SKM-1 (cell line): Measurements from ENCODE around the gene SLC22A31.
A peak's percentile ranks its signal among the peaks of the same experiment; 100 is the strongest.

ENCODE experiments used
- DNase-seq: peaks from one replicate; lab custom pipeline; 2025; ENCODE audit not compliant: unreplicated experiment; lab: John Stamatoyannopoulos, UW

SLC22A31 gene

GRCh38 chr16:89179656-89180315 is 20.6 kb downstream of the SLC22A31 start:
- no peak for DNase-seq

DNA sequence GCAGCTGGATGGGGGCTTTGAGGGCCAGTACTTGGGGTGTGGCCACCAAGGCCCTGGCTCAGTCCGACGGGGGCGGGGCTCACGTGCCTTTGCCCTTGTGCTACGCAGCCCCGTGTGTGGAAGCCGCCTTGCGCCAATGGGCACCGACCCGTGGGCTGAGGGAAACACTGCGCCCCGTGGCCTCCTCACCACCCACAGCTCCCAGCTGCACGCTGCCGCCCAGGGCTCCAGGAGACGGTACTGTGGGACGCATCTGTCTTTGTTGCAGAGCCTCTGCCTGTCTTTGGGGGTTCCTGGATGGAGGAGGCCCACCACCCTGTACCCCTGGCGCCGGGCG is 21.2 kb downstream of the SLC22A31 start:
- no peak for DNase-seq

DNA sequence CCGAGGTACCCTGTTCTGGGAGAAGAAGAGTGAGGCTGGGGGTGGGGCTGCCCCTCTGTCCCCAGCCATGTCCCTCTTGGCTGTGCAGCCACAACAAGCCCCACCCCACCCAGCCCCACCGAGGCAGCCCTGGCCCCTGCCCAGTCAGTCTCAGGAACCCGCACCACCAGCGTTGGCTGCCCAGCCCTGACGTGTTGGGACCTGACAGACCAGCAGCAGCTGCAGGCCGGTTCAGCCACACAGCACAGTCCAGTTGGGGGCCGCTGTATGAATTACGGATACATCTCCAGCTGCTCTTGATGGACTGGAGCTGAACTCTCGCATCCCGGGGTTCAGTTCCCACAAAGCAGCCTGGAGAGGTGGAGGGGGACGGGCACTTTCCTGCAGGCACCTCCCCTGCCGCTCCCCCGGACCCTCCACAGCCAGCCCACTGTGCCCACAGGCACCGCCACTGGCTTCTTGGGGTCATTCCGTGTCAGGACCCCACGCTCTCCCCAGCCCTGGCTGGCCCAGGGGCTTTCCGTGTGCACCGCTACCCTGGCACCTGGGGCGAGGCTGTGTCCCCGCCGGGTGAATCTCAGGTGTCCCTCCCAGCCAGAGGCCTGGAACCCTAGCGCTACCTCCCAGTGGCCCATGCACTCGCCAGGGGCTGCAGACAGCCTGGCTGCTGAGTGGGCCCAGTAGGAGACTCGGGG is 21.7 kb downstream of the SLC22A31 start:
- no peak for DNase-seq

- no peak for DNase-seq
Measured at GRCh38 chr16:89177501-89177900, 22.8 kb downstream of the SLC22A31 start.

DNA sequence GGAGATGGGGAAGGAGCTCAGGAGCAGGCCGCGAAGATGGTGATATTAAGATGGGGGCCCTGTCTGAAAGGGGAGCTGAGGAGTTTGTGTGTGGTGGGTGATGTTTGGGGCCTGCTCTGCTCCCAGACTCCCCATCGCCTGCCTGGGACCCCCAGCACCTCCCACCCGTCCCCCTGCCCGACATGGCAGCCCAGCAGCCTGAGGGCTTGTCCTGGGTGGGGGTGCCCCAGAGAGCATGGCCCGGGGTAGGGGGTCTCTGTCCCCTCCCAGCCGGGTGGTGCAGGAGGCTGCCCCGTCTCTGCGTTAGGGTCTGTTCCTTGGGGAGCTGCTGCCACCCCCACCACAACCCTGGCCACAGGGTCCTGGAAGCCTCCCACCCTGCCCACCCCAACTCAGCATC is 23.6 kb downstream of the SLC22A31 start:
- DNase-seq = no peak

- no peak for DNase-seq
Measured at GRCh38 chr16:89176147-89176690, 24.1 kb downstream of the SLC22A31 start.

GRCh38 chr16:89175280-89176146 is 24.8 kb downstream of the SLC22A31 start:
- no peak for DNase-seq

GRCh38 chr16:89174877-89175276 is 25.5 kb downstream of the SLC22A31 start:
- DNase-seq = no peak

GRCh38 chr16:89174055-89174827 is 26.1 kb downstream of the SLC22A31 start:
- no peak for DNase-seq

- no peak for DNase-seq
Measured at GRCh38 chr16:89173174-89173921, 27.0 kb downstream of the SLC22A31 start.

- no peak for DNase-seq
Measured at GRCh38 chr16:89172528-89173173, 27.7 kb downstream of the SLC22A31 start.

DNA sequence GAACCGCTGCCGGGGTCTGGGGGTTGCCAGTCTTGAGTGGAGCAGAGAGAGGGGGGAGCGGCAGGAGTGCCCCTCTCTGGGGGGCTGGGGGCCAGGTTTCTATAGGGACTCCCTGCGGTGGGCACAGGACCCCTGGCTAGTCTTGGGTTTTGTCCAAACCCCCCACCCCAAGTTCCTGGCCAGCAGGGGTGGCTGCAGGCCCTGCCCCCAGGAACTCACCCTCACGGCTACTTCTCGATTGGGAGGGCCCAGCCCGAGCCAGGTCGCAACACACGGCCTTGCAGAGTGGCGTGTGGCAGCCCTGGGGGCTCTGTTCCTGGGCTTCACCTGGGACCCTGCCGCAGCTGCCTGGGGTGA is 28.2 kb downstream of the SLC22A31 start:
- no peak for DNase-seq

DNA sequence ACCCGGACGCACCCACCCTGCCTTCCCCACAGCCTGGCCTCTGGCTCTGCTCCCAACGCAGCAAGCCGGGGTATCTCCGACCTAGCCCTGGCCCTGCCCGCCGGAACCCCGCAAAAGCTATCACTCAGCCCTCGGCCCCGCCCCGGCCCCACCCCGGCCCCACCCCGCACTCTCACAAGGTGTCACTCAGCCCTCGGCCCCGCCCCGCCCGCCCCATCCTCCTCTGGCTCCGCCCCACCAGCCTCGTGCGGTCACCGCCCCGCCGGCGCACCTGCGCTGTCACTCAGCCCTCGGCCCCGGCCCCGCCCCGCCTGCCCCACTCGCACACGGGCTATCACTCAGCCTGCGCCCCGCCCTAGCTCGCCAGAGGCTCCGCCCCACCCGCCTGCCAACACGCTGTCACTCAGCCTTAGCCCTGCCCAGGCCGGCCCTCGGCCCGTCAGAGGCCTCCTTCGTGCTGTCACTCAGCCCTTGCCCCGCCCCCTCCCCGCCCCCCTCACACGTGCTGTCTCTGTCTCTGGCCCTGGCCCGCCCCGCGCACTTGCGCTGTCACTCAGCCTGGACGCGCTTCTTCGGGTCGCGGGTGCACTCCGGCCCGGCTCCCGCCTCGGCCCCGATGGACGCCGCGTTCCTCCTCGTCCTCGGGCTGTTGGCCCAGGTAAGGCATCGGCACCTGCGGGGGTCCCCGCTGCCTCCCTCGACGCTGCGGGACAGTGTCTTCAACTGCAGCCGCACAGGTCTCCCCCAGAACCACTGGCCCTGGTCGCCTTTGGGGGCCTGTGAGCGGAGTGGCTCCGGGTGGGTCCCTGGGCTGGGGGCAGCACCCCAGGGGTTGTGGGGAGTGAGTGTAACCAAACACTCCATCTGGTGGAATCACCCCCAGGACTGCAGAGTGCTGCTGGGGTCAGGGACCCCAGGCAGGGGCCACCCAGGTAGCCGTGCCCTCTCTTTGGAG is 28.8 kb downstream of the SLC22A31 start, which contains the start of gene CDH15:
Gene CDH15, plus strand, starts transcription at position 533 of the 955 bp plus-strand sequence. Its CDS starts 84 bp downstream, at position 617.
- DNase-seq = peak; percentile 80

DNA sequence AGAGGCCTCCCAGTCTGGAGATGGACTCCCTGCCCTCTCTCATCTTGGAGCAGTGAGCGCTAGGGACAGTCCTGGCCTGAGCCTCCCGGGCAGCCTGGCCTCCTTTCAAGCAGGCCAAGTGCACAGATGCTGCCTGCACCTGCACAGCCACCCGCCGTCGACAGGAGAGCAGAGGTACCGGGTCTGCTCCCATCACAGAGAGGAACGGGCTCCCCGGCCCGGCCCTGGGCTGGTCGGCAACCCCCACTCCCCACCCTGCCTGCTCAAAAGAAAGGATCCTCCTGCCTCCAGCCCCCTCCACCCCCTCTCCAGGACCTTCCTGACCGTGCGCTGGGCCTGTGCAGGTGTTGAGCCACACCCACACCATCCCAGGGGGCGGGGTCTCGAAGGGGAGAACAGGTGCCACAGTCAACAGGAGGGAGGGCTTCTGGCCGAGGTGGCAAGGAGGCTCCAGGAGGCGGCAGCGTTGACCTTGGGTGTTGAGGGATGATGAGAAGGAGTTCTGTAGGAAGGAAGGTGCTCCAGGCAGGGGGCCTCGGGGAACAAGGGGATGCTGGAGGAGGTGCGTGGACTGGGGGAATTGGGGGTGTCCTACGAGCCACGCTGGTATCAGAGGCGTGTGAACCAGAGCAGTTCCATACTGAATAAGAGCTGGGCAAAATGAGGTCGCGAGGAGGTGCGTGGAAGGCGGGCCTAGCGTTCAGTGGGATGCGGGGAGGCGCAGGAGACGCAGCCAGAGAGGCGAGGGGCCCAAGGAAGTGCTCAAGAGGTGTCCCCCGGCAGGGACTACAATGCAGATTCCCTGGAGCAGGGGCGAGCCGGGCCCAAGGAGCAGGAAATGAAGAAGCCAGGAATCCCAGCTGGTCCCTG is 29.8 kb downstream of the SLC22A31 start:
- no peak for DNase-seq

DNA sequence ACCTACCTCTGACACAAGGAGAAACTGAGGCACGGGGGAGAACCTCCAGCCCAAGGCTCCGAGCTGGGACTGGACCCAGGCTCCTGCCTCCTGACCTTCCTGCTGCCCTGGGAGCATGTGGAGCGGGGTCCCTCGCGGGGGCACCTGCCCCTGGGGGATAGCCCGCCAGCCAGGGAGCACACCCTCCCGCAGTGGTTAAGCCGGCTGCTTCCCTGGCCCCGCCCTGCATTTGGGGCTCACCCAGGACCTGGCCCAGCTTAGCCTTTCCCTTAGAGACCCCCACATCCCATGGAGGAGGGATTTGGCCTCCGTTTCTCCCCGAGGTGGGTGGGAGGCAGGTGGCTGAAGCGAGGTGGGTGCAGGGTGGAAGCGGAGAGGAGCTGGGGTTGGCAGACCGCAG is 30.6 kb downstream of the SLC22A31 start:
- no peak for DNase-seq

- DNase-seq = no peak
Measured at GRCh38 chr16:89168381-89169189, 31.8 kb downstream of the SLC22A31 start.
